Astrocyte (in vitro differentiated cells and primary cell): ENCODE results near the gene CA6.

Experiments
- EZH2 ChIP-seq: IDR thresholded peaks from 2 replicates; pipeline ENCODE4 v1.6.1; 2012; ENCODE audit warnings: mild to moderate bottlenecking, low read length, inconsistent platforms; ENCODE audit not compliant: insufficient read depth
- TF ChIP-seq, protein P1 (sequence below): IDR thresholded peaks from 2 replicates; pipeline ENCODE4 v1.5.1; 2011; ENCODE audit warnings: low read depth, mild to moderate bottlenecking, inconsistent platforms, low read length, moderate library complexity; ENCODE audit not compliant: insufficient read depth

- TF ChIP-seq, protein P1, sequence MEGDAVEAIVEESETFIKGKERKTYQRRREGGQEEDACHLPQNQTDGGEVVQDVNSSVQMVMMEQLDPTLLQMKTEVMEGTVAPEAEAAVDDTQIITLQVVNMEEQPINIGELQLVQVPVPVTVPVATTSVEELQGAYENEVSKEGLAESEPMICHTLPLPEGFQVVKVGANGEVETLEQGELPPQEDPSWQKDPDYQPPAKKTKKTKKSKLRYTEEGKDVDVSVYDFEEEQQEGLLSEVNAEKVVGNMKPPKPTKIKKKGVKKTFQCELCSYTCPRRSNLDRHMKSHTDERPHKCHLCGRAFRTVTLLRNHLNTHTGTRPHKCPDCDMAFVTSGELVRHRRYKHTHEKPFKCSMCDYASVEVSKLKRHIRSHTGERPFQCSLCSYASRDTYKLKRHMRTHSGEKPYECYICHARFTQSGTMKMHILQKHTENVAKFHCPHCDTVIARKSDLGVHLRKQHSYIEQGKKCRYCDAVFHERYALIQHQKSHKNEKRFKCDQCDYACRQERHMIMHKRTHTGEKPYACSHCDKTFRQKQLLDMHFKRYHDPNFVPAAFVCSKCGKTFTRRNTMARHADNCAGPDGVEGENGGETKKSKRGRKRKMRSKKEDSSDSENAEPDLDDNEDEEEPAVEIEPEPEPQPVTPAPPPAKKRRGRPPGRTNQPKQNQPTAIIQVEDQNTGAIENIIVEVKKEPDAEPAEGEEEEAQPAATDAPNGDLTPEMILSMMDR, result no peak
- TF ChIP-seq EZH2, result no peak
Observed at GRCh38 chr1:9009438-9010370, 64.0 kb downstream of the CA6 start.
